Endodermal cell (in vitro differentiated cells): ENCODE data around the gene SPN. TPM values are rescaled to one million over a fixed set of nuclear protein-coding genes. Genes with fewer than 3 reads are reported as not detected.

Source experiments
- DNase-seq: peaks from one replicate; pipeline ENCODE4 v3.0.0-alpha.2; 2017
- H3K27ac ChIP-seq: 2 replicates; pipeline ENCODE4 v1.5.1; 2013; ENCODE audit warnings: mild to moderate bottlenecking, low read depth, low read length, moderate library complexity
- H3K27me3 ChIP-seq: 2 replicates; pipeline ENCODE4 v1.6.1; 2013; ENCODE audit warnings: mild to moderate bottlenecking, low read length, moderate library complexity; ENCODE audit not compliant: insufficient read depth, control insufficient read depth, poor library complexity, severe bottlenecking
- H3K36me3 ChIP-seq: 2 replicates; pipeline ENCODE4 v1.7.0; 2013; ENCODE audit warnings: mild to moderate bottlenecking, low read length, moderate library complexity; ENCODE audit not compliant: control insufficient read depth, insufficient read depth
- H3K4me1 ChIP-seq: one replicate; pipeline ENCODE4 v1.7.0; 2013; ENCODE audit warnings: low read length; ENCODE audit not compliant: control insufficient read depth, insufficient read depth
- H3K4me3 ChIP-seq: 2 replicates; pipeline ENCODE4 v1.5.1; 2013; ENCODE audit warnings: mild to moderate bottlenecking, low read length, moderate library complexity
- H3K9ac ChIP-seq: 2 replicates; pipeline ENCODE4 v1.6.1; 2013; ENCODE audit warnings: mild to moderate bottlenecking, low read length, moderate library complexity; ENCODE audit not compliant: poor library complexity, severe bottlenecking; ENCODE audit errors: extremely low read depth
- H3K9me3 ChIP-seq: 2 replicates; pipeline ENCODE4 v1.6.1; 2013; ENCODE audit warnings: mild to moderate bottlenecking, low read length, moderate library complexity; ENCODE audit not compliant: control insufficient read depth
- H3K27ac Mint-ChIP-seq: 2 replicates; pipeline ENCODE4 v1.8.0; 2020; ENCODE audit warnings: mixed read lengths
- H3K27me3 Mint-ChIP-seq: 2 replicates; pipeline ENCODE4 v1.8.0; 2021; ENCODE audit warnings: mild to moderate bottlenecking, mixed read lengths; ENCODE audit not compliant: insufficient read depth
- H3K36me3 Mint-ChIP-seq: 2 replicates; pipeline ENCODE4 v1.8.0; 2020; ENCODE audit warnings: low read depth, mixed read lengths
- H3K4me1 Mint-ChIP-seq: 2 replicates; pipeline ENCODE4 v1.8.0; 2020; ENCODE audit warnings: mixed read lengths
- H3K4me3 Mint-ChIP-seq: 2 replicates; pipeline ENCODE4 v1.8.0; 2020; ENCODE audit warnings: mild to moderate bottlenecking, moderate library complexity, mixed read lengths
- H3K9me3 Mint-ChIP-seq: 2 replicates; pipeline ENCODE4 v1.8.0; 2020; ENCODE audit warnings: mild to moderate bottlenecking, mixed read lengths
- WGBS, 2 experiments: methylation state at CpG; one replicate each; pipeline versions ENCODE4 v1.1.5 to v1.1.7; 2013; ENCODE audit warnings: missing lambda C conversion rate in 2 of 2, mixed read lengths in 1 of 2; ENCODE audit not compliant: insufficient coverage in 1 of 2, insufficient read length in 1 of 2; 5-methylcytosine and 5-hydroxymethylcytosine counted together
- total RNA-seq, 2 donors: library from RNA; stranded (reverse); fragmentation: NEBNext Ultra II Directional in 1 of 2; extraction: Animal tissue kit (Norgen Biotek cat#: 25700) in 1 of 2; gene quantifications; 2 replicates in 1 of 2; 3 replicates in 1 of 2; pipeline ENCODE4 v1.2.1, GENCODE V29; 2021
- TF ChIP-seq, protein P1 (sequence below): fragments of 200-600 bp; sonication (generic); conservative IDR thresholded peaks from 2 replicates; pipeline ENCODE4 v1.5.0; 2021; ENCODE audit warnings: antibody characterized with exemption, mild to moderate bottlenecking

The SPN gene
- total RNA-seq, 2 donors from 2014 or later = 0.86 TPM; not detected in 1

DNA sequence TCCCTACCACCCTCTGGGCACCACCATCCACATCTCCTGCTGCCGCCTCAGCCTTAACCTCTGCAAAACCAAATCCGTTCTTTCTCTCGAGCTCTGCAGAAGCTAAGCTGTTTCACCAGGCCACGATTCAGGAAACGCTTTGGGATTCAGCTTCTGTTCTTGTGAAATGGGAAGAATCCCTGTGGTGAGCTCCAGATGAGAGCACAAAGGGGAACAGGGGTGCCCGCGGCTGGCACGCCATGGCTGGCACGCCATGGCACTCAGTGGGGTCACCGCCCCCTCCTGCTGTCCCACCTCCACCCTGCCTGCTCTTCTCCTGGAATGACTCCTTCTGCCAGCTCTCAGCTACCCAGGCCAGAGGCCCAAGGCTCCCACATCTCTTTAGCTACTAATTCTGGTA, 21.6 kb downstream of the SPN start:
- Mint-ChIP-seq H3K4me1 (peaks cover 5% of the 10 kb centered on the region), H3K27me3 (no peaks in the 10 kb centered on the region), H3K36me3 (peaks cover 47% of the 10 kb centered on the region), H3K27ac (peak overlapping the region; percentile 55), H3K4me3 (no peak overlapping the region), H3K9me3 (peaks cover 1% of the 10 kb centered on the region)
- no peak overlapping the region for H3K27ac ChIP-seq
- peaks cover 21% of the 10 kb centered on the region for H3K36me3 ChIP-seq
- H3K9ac ChIP-seq = no peak overlapping the region
- DNase-seq = no peak
- peaks cover under 1% of the 10 kb centered on the region for H3K9me3 ChIP-seq
- H3K4me3 ChIP-seq = no peak overlapping the region
- TF ChIP-seq, protein P1, sequence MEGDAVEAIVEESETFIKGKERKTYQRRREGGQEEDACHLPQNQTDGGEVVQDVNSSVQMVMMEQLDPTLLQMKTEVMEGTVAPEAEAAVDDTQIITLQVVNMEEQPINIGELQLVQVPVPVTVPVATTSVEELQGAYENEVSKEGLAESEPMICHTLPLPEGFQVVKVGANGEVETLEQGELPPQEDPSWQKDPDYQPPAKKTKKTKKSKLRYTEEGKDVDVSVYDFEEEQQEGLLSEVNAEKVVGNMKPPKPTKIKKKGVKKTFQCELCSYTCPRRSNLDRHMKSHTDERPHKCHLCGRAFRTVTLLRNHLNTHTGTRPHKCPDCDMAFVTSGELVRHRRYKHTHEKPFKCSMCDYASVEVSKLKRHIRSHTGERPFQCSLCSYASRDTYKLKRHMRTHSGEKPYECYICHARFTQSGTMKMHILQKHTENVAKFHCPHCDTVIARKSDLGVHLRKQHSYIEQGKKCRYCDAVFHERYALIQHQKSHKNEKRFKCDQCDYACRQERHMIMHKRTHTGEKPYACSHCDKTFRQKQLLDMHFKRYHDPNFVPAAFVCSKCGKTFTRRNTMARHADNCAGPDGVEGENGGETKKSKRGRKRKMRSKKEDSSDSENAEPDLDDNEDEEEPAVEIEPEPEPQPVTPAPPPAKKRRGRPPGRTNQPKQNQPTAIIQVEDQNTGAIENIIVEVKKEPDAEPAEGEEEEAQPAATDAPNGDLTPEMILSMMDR = no peak
- H3K27me3 ChIP-seq = no peaks in the 10 kb centered on the region
- no peaks in the 10 kb centered on the region for H3K4me1 ChIP-seq
- WGBS, 2 experiments = 88 to 92% methylated on average over 9 to 10 of the region's 10 CpGs

DNA sequence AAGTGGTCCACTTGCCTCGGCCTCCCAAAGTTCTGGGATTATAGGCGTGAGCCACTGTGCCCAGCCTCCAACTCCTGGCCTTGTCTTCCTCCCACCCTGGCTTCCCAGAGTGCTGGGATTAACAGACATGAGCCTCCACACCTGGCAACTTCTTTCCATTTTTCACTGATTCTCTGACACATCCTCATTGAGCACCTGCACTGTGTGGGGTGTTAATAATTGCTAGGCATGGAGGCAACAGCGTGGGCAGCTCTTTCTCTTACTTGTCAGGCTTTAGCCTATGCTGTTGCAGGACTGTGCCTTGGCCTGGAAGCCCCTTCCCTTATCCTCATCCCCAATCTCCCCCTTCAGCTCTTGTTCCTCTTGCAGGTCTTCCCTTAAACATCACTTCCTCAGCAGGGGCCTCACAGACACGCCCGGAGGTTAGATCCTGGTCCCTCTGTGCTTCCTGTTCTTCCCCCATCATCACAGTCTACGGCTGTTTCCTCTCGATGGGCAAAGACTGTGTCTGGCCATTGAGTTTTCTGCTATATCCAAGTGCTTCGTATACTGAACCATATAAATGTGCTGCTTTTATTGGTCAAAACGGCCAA, 23.8 kb downstream of the SPN start:
- peak; percentile 41 for DNase-seq
- Mint-ChIP-seq H3K4me1 (no peaks in the 10 kb centered on the region), H3K9me3 (peaks cover 7% of the 10 kb centered on the region), H3K4me3 (no peak overlapping the region), H3K36me3 (peaks cover 57% of the 10 kb centered on the region), H3K27me3 (no peaks in the 10 kb centered on the region), H3K27ac (peak overlapping the region; percentile 44)
- H3K4me3 ChIP-seq = no peak overlapping the region
- H3K36me3 ChIP-seq = peaks cover 17% of the 10 kb centered on the region
- WGBS, 2 experiments = 90 to 92% methylated on average over 9 of the region's 9 CpGs
- H3K27ac ChIP-seq = peak overlapping the region; percentile 32
- H3K9me3 ChIP-seq = peaks cover 14% of the 10 kb centered on the region
- H3K4me1 ChIP-seq = no peaks in the 10 kb centered on the region
- TF ChIP-seq, protein P1 = no peak
- no peaks in the 10 kb centered on the region for H3K27me3 ChIP-seq
- H3K9ac ChIP-seq = no peak overlapping the region

DNA sequence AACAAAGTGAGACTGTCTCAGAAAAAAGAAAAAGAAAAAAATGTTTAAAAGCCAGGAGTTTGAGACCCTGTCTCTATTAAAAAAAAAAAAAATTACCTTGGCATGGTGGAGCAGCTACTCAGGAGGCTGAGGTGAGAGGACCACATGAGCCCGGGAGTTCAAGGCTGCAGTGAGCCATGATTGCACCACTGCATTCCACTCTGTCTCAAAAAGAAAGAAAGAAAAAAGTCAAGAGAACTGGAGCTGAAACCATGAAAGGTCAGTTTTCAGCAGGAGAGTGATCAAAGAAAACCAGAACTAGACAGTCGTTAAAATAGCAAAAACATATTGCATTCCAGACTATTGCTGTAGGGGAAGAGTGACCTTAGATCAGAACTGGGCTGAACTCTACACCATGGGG, 24.7 kb downstream of the SPN start:
- no peak overlapping the region for H3K27ac ChIP-seq
- H3K36me3 ChIP-seq = peaks cover 11% of the 10 kb centered on the region
- no peak for DNase-seq
- no peaks in the 10 kb centered on the region for H3K27me3 ChIP-seq
- Mint-ChIP-seq H3K9me3 (peaks cover 7% of the 10 kb centered on the region), H3K27me3 (no peaks in the 10 kb centered on the region), H3K4me1 (no peaks in the 10 kb centered on the region), H3K27ac (peak overlapping the region; percentile 5), H3K36me3 (peaks cover 54% of the 10 kb centered on the region), H3K4me3 (no peak overlapping the region)
- WGBS, 2 experiments = 83 to 94% methylated on average over 2 of the region's 2 CpGs
- no peak overlapping the region for H3K4me3 ChIP-seq
- no peak overlapping the region for H3K9ac ChIP-seq
- no peaks in the 10 kb centered on the region for H3K4me1 ChIP-seq
- TF ChIP-seq, protein P1 = no peak
- peaks cover 15% of the 10 kb centered on the region for H3K9me3 ChIP-seq
